Measurements from ENCODE around the gene ELMO1. TPM values are rescaled to one million over a fixed set of nuclear protein-coding genes. Genes with fewer than 3 reads are reported as not detected.

The ELMO1 gene
- total and polyA plus RNA-seq, 2 experiments from 2014 or later, result 9.6 to 10.8 TPM

DNA sequence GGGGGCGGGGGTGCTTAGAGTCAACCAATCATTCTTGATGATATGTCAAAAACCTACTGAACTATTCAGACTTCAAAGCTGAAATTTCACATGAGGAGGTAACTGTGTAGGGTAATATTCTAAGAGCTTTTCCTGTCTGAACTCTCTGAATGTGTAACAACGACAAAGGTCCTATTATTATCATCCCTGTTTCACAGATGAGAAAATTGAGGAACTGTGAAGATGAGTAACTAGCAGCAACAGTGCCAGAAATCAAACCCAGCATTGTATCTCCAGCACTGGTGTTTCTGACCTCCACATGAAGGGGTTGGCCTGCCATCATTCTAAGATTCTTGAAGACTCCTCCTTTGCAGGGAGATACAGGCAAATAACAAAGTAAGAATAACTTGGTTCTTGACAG is 429.7 kb downstream of the ELMO1 start:
- no peaks in the 10 kb centered on the region for H3K9me3 ChIP-seq (ENCODE audit: low read depth)
- no peak for DNase-seq (ENCODE audit: low read depth in 1 of 2, low spot score in 1 of 2)
- H3K4me3 ChIP-seq, result no peak overlapping the region
- TF ChIP-seq, protein P1, sequence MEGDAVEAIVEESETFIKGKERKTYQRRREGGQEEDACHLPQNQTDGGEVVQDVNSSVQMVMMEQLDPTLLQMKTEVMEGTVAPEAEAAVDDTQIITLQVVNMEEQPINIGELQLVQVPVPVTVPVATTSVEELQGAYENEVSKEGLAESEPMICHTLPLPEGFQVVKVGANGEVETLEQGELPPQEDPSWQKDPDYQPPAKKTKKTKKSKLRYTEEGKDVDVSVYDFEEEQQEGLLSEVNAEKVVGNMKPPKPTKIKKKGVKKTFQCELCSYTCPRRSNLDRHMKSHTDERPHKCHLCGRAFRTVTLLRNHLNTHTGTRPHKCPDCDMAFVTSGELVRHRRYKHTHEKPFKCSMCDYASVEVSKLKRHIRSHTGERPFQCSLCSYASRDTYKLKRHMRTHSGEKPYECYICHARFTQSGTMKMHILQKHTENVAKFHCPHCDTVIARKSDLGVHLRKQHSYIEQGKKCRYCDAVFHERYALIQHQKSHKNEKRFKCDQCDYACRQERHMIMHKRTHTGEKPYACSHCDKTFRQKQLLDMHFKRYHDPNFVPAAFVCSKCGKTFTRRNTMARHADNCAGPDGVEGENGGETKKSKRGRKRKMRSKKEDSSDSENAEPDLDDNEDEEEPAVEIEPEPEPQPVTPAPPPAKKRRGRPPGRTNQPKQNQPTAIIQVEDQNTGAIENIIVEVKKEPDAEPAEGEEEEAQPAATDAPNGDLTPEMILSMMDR (IDR thresholded peaks at IDR 0.05; ENCODE audit: low read depth, low read length), result no peak
- peaks cover 31% of the 10 kb centered on the region for H3K4me1 ChIP-seq (ENCODE audit: low read depth)
- no peaks in the 10 kb centered on the region for H3K36me3 ChIP-seq
- H3K27me3 ChIP-seq, result no peaks in the 10 kb centered on the region
- H3K27ac ChIP-seq, result no peak overlapping the region

DNA sequence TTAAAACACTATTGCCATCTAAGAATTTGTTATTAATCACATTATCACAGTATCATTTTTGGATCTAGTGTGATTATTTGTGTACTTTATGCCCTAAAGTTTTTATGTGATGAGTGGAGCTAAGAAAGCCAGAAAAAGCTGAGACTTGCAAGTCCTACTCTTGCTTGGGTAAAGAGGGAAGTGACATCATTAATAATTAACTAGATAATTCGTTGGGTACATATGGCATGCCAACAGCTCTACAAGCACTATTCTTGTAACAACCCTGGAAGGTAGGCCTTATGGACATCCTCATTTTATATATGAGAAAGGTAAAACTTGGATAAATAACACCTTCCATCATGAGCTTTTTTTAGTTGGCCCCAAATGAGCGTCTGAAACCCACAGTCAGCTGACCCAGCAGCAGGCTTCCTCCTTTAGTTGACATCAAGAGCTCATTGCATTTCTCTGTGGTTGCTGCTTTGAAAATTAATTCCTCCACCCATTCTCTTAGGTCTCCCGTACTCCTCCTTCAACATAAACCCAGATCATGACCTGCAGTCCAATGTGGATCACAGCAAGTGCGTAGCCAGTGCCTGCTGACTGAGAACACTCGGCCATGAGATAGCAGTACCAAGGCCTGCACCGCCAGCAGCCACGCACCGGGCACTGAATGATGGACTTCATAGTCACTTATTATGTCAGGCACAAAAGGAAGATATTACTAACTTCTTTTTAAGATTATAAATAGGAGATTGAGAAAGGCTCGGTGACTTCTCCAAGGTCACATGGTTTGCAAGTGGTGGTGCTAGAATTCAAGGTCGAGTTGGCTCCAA is 432.4 kb downstream of the ELMO1 start:
- TF ChIP-seq, protein P1 (IDR thresholded peaks at IDR 0.05; ENCODE audit: low read depth, low read length), result no peak
- Histone ChIP-seq H3K27me3 (no peaks in the 10 kb centered on the region), H3K4me3 (no peak overlapping the region), H3K36me3 (no peaks in the 10 kb centered on the region), H3K4me1 (ENCODE audit: low read depth) (peaks cover 30% of the 10 kb centered on the region), H3K27ac (no peak overlapping the region), H3K9me3 (ENCODE audit: low read depth) (no peaks in the 10 kb centered on the region)
- no peak for DNase-seq (ENCODE audit: low read depth in 1 of 2, low spot score in 1 of 2)

DNA sequence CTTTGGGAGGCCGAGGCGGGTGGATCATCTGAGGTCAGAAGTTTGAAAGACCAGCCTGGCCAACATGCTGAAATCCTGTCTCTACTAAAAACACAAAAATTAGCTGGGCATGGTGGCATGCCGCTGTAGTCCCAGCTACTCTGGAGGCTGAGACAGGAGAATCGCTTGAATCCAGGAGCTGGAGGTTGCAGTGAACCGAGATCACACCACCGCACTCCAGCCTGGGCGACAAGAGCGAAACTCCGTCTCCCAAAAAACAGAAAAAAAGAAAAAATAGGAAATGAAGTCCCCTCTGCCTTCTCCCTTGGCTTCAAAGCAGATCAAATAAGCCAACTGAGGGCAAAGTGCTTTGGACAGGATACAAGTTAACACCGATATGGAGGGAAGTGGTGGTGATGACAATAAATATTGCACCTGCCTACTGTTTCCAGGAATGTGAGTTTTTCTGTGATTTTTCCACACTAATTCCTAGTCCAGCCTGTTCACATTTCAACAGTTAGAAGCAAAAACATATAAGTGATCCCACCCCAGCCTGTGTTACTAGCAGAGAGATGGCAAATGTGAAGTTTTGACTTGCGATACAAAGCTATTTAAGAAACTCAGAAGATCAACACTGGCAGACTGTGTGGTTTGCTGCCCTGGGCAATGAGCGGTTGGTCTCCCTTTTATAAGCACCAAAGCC is 433.2 kb downstream of the ELMO1 start:
- TF ChIP-seq, protein P1 (IDR thresholded peaks at IDR 0.05; ENCODE audit: low read depth, low read length), result no peak
- Histone ChIP-seq H3K36me3 (no peaks in the 10 kb centered on the region), H3K27ac (no peak overlapping the region), H3K9me3 (ENCODE audit: low read depth) (no peaks in the 10 kb centered on the region), H3K27me3 (no peaks in the 10 kb centered on the region), H3K4me1 (ENCODE audit: low read depth) (peaks cover 26% of the 10 kb centered on the region), H3K4me3 (no peak overlapping the region)
- no peak for DNase-seq (ENCODE audit: low read depth in 1 of 2, low spot score in 1 of 2)

DNA sequence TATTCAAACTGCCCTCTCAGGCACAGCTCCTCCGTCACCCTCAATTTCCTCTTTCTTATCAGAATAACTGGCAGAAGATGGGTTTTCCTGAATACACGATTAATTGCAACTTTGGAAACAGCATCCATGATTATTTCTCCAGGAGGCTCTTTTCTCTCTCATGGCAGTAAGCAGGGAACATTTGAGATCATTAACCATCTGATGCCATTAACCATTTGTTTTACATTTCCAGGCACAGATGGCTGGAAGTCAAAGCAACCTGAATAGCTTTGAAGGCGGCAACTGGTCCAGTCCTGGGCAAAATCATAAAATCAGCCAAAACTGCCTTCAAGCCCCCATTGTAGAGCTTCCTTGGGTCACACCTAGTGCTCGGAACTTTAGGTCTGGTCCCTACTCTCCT is 434.9 kb downstream of the ELMO1 start:
- Histone ChIP-seq H3K27ac (no peak overlapping the region), H3K9me3 (ENCODE audit: low read depth) (no peaks in the 10 kb centered on the region), H3K27me3 (no peaks in the 10 kb centered on the region), H3K4me3 (no peak overlapping the region), H3K4me1 (ENCODE audit: low read depth) (peaks cover 28% of the 10 kb centered on the region), H3K36me3 (no peaks in the 10 kb centered on the region)
- no peak for DNase-seq (ENCODE audit: low read depth in 1 of 2, low spot score in 1 of 2)
- TF ChIP-seq, protein P1 (IDR thresholded peaks at IDR 0.05; ENCODE audit: low read depth, low read length), result no peak

DNA sequence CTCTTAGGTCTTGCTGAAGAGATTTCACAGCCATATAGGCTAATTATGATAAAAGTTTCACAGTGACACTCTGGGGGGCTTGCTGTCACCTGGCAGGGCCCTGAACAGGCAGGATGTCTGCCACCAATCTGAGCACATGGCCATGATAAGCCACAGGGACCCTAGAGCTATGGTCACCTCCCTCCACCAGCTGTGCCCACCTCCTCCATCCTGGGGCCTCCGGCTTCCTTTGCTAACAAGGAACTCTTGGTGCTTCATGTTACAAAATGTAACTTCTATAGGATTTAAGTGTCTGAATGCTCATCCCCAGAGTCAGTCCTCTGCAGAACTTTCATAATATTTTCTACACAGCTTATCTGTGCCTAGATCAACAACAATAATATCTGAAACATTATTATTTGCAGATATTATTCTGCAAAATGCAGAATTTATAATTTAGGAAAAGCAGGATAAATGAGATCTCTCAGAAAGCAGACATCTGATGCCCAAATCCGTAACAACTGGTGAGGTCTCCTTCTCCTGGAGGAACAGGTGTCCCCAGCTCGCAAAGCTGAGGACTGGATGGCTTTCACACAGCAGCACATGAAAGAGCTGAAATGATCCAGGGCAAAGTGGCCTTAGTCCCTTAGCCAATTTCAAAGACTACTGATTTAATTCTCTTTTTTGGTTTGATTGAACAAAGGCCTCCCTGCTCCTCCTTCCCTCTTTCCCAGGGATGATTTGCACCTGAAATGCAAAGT is 437.3 kb downstream of the ELMO1 start:
- H3K27ac ChIP-seq, result no peak overlapping the region
- H3K4me1 ChIP-seq (ENCODE audit: low read depth), result peaks cover 48% of the 10 kb centered on the region
- H3K36me3 ChIP-seq, result no peaks in the 10 kb centered on the region
- no peak overlapping the region for H3K4me3 ChIP-seq
- no peak for DNase-seq (ENCODE audit: low read depth in 1 of 2, low spot score in 1 of 2)
- TF ChIP-seq, protein P1 (IDR thresholded peaks at IDR 0.05; ENCODE audit: low read depth, low read length), result no peak
- H3K27me3 ChIP-seq, result no peaks in the 10 kb centered on the region
- no peaks in the 10 kb centered on the region for H3K9me3 ChIP-seq (ENCODE audit: low read depth)
